Activated CD8-positive, alpha-beta memory T cell treated with anti-CD3 and anti-CD28 coated beads, Interleukin-2, amount 10 ng/mL, durations not matched to agents 7 days and 5 days (primary cell): ENCODE measurements around the gene CHRNA4. TPM values are rescaled to one million over a fixed set of nuclear protein-coding genes. Genes with fewer than 3 reads are reported as not detected.

Source experiments
- ATAC-seq: fragments of 150-1000 bp; cut with Tn5 transposase; one replicate; pipeline ENCODE4 v1.10.0; 2021; ENCODE audit warnings: moderate library complexity
- CTCF ChIA-PET: fragments of 350-600 bp; sonication (Branson Sonifier 250); formaldehyde crosslinking; loops from one replicate; lab custom pipeline; 2021; ENCODE audit warnings: antibody characterized with exemption; lab: Charles Lee
- DNase-seq: peaks from one replicate; pipeline ENCODE4 v3.0.0-alpha.2; 2020
- H3K27ac Mint-ChIP-seq: one replicate; pipeline ENCODE4 v1.8.0; 2021; ENCODE audit warnings: mild to moderate bottlenecking, mixed read lengths
- H3K27me3 Mint-ChIP-seq: one replicate; pipeline ENCODE4 v1.8.0; 2021; ENCODE audit warnings: mixed read lengths
- H3K36me3 Mint-ChIP-seq: one replicate; pipeline ENCODE4 v1.8.0; 2021; ENCODE audit warnings: mild to moderate bottlenecking, mixed read lengths
- H3K4me1 Mint-ChIP-seq: one replicate; pipeline ENCODE4 v1.8.0; 2021; ENCODE audit warnings: mixed read lengths
- H3K4me3 Mint-ChIP-seq: one replicate; pipeline ENCODE4 v1.8.0; 2021; ENCODE audit warnings: mild to moderate bottlenecking, moderate library complexity, mixed read lengths
- H3K9me3 Mint-ChIP-seq: one replicate; pipeline ENCODE4 v1.8.0; 2022; ENCODE audit warnings: low read depth, mixed read lengths
- total RNA-seq, 2 experiments: library from RNA; stranded (reverse); gene quantifications; one replicate each; pipeline ENCODE4 v1.2.3, GENCODE V29; 2021

CHRNA4 gene
- not detected for total RNA-seq

GRCh38 chr20:63360850-63361518, at the start of gene CHRNA4:
Gene CHRNA4 (minus strand): TSS chr20:63361349. CDS start chr20:63361165, 184 bp downstream.
- no peaks in the 10 kb centered on the region for H3K9me3 Mint-ChIP-seq
- H3K4me3 Mint-ChIP-seq = no peak within 1 kb of the TSS
- peaks cover 22% of the 10 kb centered on the region for H3K27me3 Mint-ChIP-seq
- H3K27ac Mint-ChIP-seq = no peak within 1 kb of the TSS
- H3K4me1 Mint-ChIP-seq = no peaks in the 10 kb centered on the region
- CTCF ChIA-PET = interaction anchor here (1.7 kb wide), 1 partner anchor 137 kb away, joined by 5 read pairs; no protein-coding TSS in a partner anchor
- no peak for DNase-seq
- peak; percentile 11 for ATAC-seq
- H3K36me3 Mint-ChIP-seq = no peaks in the 10 kb centered on the region

GRCh38 chr20:63409834-63410435, 48.8 kb upstream of the CHRNA4 start:
- H3K4me1 Mint-ChIP-seq = peaks cover 3% of the 10 kb centered on the region

GRCh38 chr20:63409066-63409833, 48.1 kb upstream of the CHRNA4 start:
- no peak for ATAC-seq
- CTCF ChIA-PET = no interaction called here
- H3K9me3 Mint-ChIP-seq = no peaks in the 10 kb centered on the region
- H3K27ac Mint-ChIP-seq = no peak overlapping the region
- H3K4me3 Mint-ChIP-seq = no peak overlapping the region
- H3K27me3 Mint-ChIP-seq = no peaks in the 10 kb centered on the region
- H3K4me1 Mint-ChIP-seq = peaks cover 3% of the 10 kb centered on the region
- DNase-seq = no peak
- H3K36me3 Mint-ChIP-seq = no peaks in the 10 kb centered on the region

More at GRCh38 chr20:63409834-63410435, 48.8 kb upstream of the CHRNA4 start:
- no peak for DNase-seq
- Mint-ChIP-seq H3K4me3 (no peak overlapping the region), H3K9me3 (no peaks in the 10 kb centered on the region), H3K36me3 (no peaks in the 10 kb centered on the region), H3K27ac (no peak overlapping the region), H3K27me3 (no peaks in the 10 kb centered on the region)
- no peak for ATAC-seq
- CTCF ChIA-PET = no interaction called here

- DNase-seq (no peak), ATAC-seq (no peak)
- H3K4me3 Mint-ChIP-seq = no peak overlapping the region
- no peaks in the 10 kb centered on the region for H3K36me3 Mint-ChIP-seq
- H3K27ac Mint-ChIP-seq = no peak overlapping the region
- H3K27me3 Mint-ChIP-seq = no peaks in the 10 kb centered on the region
- peaks cover 3% of the 10 kb centered on the region for H3K4me1 Mint-ChIP-seq
- H3K9me3 Mint-ChIP-seq = no peaks in the 10 kb centered on the region
- CTCF ChIA-PET = no interaction called here
Measured at GRCh38 chr20:63408684-63409046, 47.5 kb upstream of the CHRNA4 start.

GRCh38 chr20:63407928-63408683, 47.0 kb upstream of the CHRNA4 start:
- ATAC-seq (no peak), DNase-seq (no peak)
- H3K27ac Mint-ChIP-seq = no peak overlapping the region
- CTCF ChIA-PET = no interaction called here
- no peaks in the 10 kb centered on the region for H3K9me3 Mint-ChIP-seq
- peaks cover 3% of the 10 kb centered on the region for H3K4me1 Mint-ChIP-seq
- no peaks in the 10 kb centered on the region for H3K36me3 Mint-ChIP-seq
- no peaks in the 10 kb centered on the region for H3K27me3 Mint-ChIP-seq
- H3K4me3 Mint-ChIP-seq = no peak overlapping the region

GRCh38 chr20:63406617-63407245, 45.6 kb upstream of the CHRNA4 start:
- CTCF ChIA-PET = no interaction called here
- Mint-ChIP-seq H3K36me3 (no peaks in the 10 kb centered on the region), H3K4me3 (no peak overlapping the region), H3K27ac (no peak overlapping the region), H3K27me3 (no peaks in the 10 kb centered on the region), H3K9me3 (no peaks in the 10 kb centered on the region), H3K4me1 (peaks cover 2% of the 10 kb centered on the region)
- ATAC-seq (no peak), DNase-seq (no peak)

GRCh38 chr20:63406011-63406410, 44.9 kb upstream of the CHRNA4 start:
- H3K4me1 Mint-ChIP-seq = no peaks in the 10 kb centered on the region
- no peaks in the 10 kb centered on the region for H3K9me3 Mint-ChIP-seq
- no peaks in the 10 kb centered on the region for H3K36me3 Mint-ChIP-seq
- no peak overlapping the region for H3K4me3 Mint-ChIP-seq
- DNase-seq (no peak), ATAC-seq (no peak)
- H3K27ac Mint-ChIP-seq = no peak overlapping the region
- CTCF ChIA-PET = no interaction called here
- no peaks in the 10 kb centered on the region for H3K27me3 Mint-ChIP-seq

- Mint-ChIP-seq H3K36me3 (no peaks in the 10 kb centered on the region), H3K4me3 (no peak overlapping the region), H3K27me3 (no peaks in the 10 kb centered on the region), H3K9me3 (no peaks in the 10 kb centered on the region), H3K27ac (no peak overlapping the region), H3K4me1 (no peaks in the 10 kb centered on the region)
- DNase-seq = no peak
- CTCF ChIA-PET = no interaction called here
- ATAC-seq = no peak
Measured at GRCh38 chr20:63405102-63405730, 44.1 kb upstream of the CHRNA4 start.

- CTCF ChIA-PET = no interaction called here
- Mint-ChIP-seq H3K4me3 (no peak overlapping the region), H3K36me3 (no peaks in the 10 kb centered on the region), H3K4me1 (no peaks in the 10 kb centered on the region), H3K27ac (no peak overlapping the region), H3K27me3 (no peaks in the 10 kb centered on the region), H3K9me3 (no peaks in the 10 kb centered on the region)
- ATAC-seq (no peak), DNase-seq (no peak)
Measured at GRCh38 chr20:63404129-63405085, 43.3 kb upstream of the CHRNA4 start.

- no peak overlapping the region for H3K27ac Mint-ChIP-seq
- H3K9me3 Mint-ChIP-seq = no peaks in the 10 kb centered on the region
- H3K4me3 Mint-ChIP-seq = no peak overlapping the region
- DNase-seq (no peak), ATAC-seq (no peak)
- no peaks in the 10 kb centered on the region for H3K4me1 Mint-ChIP-seq
- CTCF ChIA-PET = interaction anchor here (1.5 kb wide), 1 partner anchor 94 kb away, joined by 3 read pairs; no protein-coding TSS in a partner anchor
- no peaks in the 10 kb centered on the region for H3K27me3 Mint-ChIP-seq
- no peaks in the 10 kb centered on the region for H3K36me3 Mint-ChIP-seq
Measured at GRCh38 chr20:63403403-63404105, 42.4 kb upstream of the CHRNA4 start.

- H3K4me1 Mint-ChIP-seq = no peaks in the 10 kb centered on the region
- H3K27ac Mint-ChIP-seq = no peak overlapping the region
- ATAC-seq (no peak), DNase-seq (no peak)
- no peak overlapping the region for H3K4me3 Mint-ChIP-seq
- no peaks in the 10 kb centered on the region for H3K9me3 Mint-ChIP-seq
- no peaks in the 10 kb centered on the region for H3K27me3 Mint-ChIP-seq
- CTCF ChIA-PET = interaction anchor here (1.5 kb wide), 1 partner anchor 93 kb away, joined by 3 read pairs; no protein-coding TSS in a partner anchor
- H3K36me3 Mint-ChIP-seq = no peaks in the 10 kb centered on the region
Measured at GRCh38 chr20:63402860-63403220, 41.7 kb upstream of the CHRNA4 start.
